ENCODE results near the gene LRRFIP1. TPM values are rescaled to one million over a fixed set of nuclear protein-coding genes. Genes with fewer than 3 reads are reported as not detected.

The LRRFIP1 gene
- total RNA-seq, 1 donor from 2014 or later, result 134 TPM

DNA sequence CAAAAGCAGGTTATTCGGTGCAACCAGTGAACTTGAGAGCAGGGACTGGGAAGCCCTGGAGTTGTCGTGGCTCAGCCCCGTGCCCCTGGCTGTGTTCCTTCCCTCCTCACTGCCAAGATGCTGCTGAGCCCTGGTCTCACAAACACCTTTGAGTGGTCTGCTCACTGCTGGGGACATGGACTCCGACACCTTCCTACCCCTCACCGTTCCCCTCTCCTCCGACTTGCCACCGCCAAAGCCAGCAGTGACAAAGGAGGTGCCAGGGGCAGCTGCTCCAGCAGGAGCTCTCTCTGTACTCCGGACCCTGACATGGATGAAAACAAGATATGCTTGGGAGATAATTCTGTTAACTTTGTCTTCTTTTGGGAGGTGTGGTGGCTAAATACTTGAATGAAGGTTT, 17.9 kb downstream of the LRRFIP1 start:
- ChIA-PET POLR2A (no interaction called here), CTCF (no interaction called here)
- no peak for DNase-seq
- H3K27me3 Mint-ChIP-seq, result peaks cover 17% of the 10 kb centered on the region
- TF ChIP-seq, protein P1, sequence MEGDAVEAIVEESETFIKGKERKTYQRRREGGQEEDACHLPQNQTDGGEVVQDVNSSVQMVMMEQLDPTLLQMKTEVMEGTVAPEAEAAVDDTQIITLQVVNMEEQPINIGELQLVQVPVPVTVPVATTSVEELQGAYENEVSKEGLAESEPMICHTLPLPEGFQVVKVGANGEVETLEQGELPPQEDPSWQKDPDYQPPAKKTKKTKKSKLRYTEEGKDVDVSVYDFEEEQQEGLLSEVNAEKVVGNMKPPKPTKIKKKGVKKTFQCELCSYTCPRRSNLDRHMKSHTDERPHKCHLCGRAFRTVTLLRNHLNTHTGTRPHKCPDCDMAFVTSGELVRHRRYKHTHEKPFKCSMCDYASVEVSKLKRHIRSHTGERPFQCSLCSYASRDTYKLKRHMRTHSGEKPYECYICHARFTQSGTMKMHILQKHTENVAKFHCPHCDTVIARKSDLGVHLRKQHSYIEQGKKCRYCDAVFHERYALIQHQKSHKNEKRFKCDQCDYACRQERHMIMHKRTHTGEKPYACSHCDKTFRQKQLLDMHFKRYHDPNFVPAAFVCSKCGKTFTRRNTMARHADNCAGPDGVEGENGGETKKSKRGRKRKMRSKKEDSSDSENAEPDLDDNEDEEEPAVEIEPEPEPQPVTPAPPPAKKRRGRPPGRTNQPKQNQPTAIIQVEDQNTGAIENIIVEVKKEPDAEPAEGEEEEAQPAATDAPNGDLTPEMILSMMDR (IDR thresholded peaks at IDR 0.05), result no peak
- H3K9me3 Mint-ChIP-seq, result no peaks in the 10 kb centered on the region
- H3K27ac Mint-ChIP-seq, result no peak overlapping the region
- no peak for ATAC-seq (ENCODE audit: low read depth)
- no peaks in the 10 kb centered on the region for H3K36me3 Mint-ChIP-seq (ENCODE audit: low read depth)
- H3K4me1 Mint-ChIP-seq, result no peaks in the 10 kb centered on the region
- no peak overlapping the region for H3K4me3 Mint-ChIP-seq
- intact Hi-C loops (cut with micrococcal nuclease), result no loop called here

DNA sequence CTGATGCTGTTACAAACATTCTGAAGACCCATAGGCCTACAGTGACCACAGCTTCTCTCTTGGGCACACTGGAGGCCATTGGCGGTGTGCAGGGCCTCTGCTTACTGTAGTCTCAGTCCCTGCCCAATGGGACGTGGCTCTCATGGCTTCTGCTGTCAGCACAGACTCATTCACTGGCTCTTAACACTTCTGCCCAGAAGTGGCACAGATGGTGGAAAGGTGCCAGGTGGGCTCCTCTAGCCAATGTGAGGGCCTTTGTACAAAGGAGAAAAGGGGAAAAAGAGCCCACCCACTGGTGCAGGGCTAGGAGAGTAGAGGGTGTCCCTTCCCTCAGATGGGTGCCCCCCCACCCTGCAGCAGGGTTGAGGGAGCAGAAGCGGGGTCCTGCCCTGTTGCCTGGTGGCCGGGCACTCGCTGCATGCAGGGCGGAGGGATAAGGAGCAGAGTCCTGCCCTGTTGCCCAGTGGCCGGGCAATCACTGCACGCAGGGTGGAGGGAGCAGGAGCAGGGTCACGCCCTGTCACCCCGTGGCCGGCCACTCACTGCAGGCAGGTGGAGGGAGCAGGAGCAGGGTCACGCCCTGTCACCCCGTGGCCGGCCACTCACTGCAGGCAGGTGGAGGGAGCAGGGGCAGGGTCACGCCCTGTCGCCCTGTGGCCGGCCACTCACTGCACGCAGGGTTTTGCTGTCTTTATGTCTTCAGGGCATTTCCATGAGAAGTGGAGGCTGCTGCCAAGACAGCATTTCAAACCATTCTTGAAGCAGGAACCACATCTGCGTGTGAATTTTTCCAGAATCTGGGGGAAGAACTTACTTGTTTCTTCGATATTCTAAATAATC, 20.0 kb downstream of the LRRFIP1 start:
- DNase-seq (no peak), ATAC-seq (ENCODE audit: low read depth) (no peak)
- intact Hi-C loops (cut with micrococcal nuclease), result no loop called here
- TF ChIP-seq, protein P1 (IDR thresholded peaks at IDR 0.05), result no peak
- Mint-ChIP-seq H3K27me3 (peaks cover 17% of the 10 kb centered on the region), H3K4me1 (peaks cover under 1% of the 10 kb centered on the region), H3K4me3 (no peak overlapping the region), H3K9me3 (peaks cover 2% of the 10 kb centered on the region), H3K36me3 (ENCODE audit: low read depth) (no peaks in the 10 kb centered on the region), H3K27ac (no peak overlapping the region)
- POLR2A ChIA-PET, result no interaction called here
- CTCF ChIA-PET, result no interaction called here

DNA sequence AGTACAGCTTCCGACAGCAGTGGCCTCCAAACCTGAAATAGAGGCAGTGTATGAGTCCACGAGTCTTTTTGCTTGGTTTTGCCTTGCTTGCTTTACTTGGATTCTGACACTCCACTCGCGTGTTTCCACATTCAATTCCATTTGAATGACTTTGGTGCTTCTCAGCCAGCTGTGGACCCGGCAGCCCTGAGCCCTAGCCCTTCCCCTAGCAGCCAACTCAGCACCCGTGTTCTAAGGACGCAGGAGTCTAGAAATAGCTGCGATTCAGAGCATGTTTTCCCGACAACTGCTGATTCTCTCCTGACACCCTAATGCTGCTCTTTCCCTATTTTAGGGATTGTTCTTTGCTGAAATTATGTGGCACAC, 20.6 kb downstream of the LRRFIP1 start:
- TF ChIP-seq, protein P1 (IDR thresholded peaks at IDR 0.05), result no peak
- Mint-ChIP-seq H3K9me3 (peaks cover 4% of the 10 kb centered on the region), H3K36me3 (ENCODE audit: low read depth) (no peaks in the 10 kb centered on the region), H3K4me1 (peaks cover 7% of the 10 kb centered on the region), H3K27ac (no peak overlapping the region), H3K4me3 (no peak overlapping the region), H3K27me3 (peaks cover 17% of the 10 kb centered on the region)
- ChIA-PET POLR2A (no interaction called here), CTCF (no interaction called here)
- no peak for DNase-seq
- no peak for ATAC-seq (ENCODE audit: low read depth)
- intact Hi-C loops (cut with micrococcal nuclease), result no loop called here

DNA sequence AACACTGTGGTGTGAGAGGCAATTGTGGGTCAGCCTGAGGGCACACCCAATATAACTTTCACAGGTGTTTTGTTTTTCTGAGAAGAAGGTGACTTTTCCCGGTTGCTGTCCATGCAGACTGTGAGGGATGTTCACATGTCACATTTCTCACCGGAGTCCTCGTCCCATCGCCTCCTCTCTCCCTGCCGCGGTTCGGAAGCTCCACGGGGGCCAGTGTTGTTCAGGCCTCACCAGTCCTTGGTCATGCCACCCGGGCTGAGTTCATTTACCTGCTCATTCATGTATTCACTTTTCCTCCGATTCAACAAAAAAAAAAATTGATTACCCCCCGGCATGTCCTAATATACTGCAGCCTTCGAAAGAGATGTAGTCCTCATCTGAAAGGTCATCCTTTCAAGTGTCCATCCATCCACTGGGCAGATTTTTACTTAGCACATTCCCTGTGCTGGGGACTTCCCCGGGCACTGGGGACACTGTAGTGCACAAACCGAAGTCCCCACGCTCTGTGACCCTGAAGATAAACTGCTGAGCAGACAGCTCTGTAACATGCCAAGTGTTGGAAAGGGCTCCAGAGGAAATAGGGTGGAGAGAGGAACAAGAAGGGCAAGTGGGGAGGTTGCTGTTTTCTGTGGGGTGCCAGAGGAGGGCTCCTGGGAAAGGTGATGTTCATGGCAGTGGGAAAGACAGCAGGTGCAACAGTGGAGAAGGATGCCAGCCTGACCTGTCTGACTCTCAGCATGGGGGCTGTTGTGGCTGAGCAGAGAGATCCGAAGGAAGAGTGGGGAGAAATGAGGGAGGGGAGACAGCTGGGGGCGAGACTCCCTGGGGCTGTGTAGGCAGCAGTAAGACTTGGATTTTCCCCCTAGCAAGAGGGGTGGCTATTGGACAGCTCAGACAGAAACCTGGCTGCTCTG, 22.4 kb downstream of the LRRFIP1 start:
- Mint-ChIP-seq H3K36me3 (ENCODE audit: low read depth) (no peaks in the 10 kb centered on the region), H3K4me1 (peaks cover 22% of the 10 kb centered on the region), H3K27me3 (peaks cover 14% of the 10 kb centered on the region), H3K27ac (no peak overlapping the region), H3K9me3 (peaks cover 8% of the 10 kb centered on the region), H3K4me3 (no peak overlapping the region)
- no peak for DNase-seq
- TF ChIP-seq, protein P1 (IDR thresholded peaks at IDR 0.05), result no peak
- CTCF ChIA-PET, result no interaction called here
- POLR2A ChIA-PET, result no interaction called here
- ATAC-seq (ENCODE audit: low read depth), result no peak
- intact Hi-C loops (cut with micrococcal nuclease), result no loop called here

DNA sequence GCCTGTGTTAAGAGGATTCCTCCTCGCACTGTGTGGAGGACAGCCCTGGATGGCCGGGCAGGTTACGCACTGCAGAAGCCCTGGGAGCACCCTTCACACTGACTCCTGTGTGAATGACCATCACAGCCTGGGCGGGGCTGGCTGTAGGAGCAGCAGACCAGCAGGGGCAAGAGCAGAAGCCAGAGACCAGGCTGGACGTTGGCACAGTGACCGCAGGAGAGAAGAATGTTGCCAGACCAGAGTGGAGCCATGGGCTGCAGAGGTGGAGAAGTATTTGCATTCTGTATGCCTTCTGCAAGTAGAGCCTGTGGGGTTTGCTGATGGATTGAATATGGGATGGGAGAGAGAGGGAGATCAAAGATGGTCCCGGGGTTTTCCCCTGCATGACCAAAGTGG, 23.1 kb downstream of the LRRFIP1 start:
- DNase-seq (no peak), ATAC-seq (ENCODE audit: low read depth) (no peak)
- Mint-ChIP-seq H3K27ac (no peak overlapping the region), H3K4me3 (no peak overlapping the region), H3K27me3 (peaks cover 12% of the 10 kb centered on the region), H3K36me3 (ENCODE audit: low read depth) (no peaks in the 10 kb centered on the region), H3K9me3 (peaks cover 8% of the 10 kb centered on the region), H3K4me1 (peaks cover 27% of the 10 kb centered on the region)
- CTCF ChIA-PET, result no interaction called here
- POLR2A ChIA-PET, result no interaction called here
- intact Hi-C loops (cut with micrococcal nuclease), result no loop called here
- TF ChIP-seq, protein P1 (IDR thresholded peaks at IDR 0.05), result no peak

Data from activated B cell treated with CpG ODN at 0.5 μM for 24 hours (primary cell).